ENCODE data around the gene CAMK1D.
"Not testable (repeated sequence)": the region's sequence is repeated elsewhere in the genome, so short reads cannot be mapped to it uniquely, and the experiment has no call there.

DNA sequence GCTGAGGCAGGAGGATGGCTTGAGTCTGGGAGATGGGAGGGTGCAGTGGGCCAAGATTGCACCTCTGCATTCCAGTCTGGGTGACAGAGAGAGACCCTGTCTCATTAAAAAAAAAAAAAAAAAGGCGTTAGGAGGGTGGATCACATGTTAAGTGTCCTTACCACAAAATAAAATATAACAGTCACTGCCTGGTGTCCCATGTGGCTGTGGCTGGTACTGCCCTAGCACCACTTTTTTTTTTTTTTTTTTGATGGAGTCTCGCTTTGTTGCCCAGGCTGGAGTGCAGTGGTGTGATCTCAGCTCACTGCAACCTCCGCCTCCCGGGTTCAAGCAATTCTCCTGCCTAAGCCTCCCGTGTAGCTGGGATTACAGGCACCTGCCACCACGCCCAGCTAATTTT is 460.7 kb downstream of the CAMK1D start:
- TF ChIP-seq, protein P1, sequence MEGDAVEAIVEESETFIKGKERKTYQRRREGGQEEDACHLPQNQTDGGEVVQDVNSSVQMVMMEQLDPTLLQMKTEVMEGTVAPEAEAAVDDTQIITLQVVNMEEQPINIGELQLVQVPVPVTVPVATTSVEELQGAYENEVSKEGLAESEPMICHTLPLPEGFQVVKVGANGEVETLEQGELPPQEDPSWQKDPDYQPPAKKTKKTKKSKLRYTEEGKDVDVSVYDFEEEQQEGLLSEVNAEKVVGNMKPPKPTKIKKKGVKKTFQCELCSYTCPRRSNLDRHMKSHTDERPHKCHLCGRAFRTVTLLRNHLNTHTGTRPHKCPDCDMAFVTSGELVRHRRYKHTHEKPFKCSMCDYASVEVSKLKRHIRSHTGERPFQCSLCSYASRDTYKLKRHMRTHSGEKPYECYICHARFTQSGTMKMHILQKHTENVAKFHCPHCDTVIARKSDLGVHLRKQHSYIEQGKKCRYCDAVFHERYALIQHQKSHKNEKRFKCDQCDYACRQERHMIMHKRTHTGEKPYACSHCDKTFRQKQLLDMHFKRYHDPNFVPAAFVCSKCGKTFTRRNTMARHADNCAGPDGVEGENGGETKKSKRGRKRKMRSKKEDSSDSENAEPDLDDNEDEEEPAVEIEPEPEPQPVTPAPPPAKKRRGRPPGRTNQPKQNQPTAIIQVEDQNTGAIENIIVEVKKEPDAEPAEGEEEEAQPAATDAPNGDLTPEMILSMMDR (IDR thresholded peaks at IDR 0.05): not testable (repeated sequence)
- not testable (repeated sequence) for TF ChIP-seq POLR2A (IDR thresholded peaks at IDR 0.05)
